HG03469 (cell line): ENCODE results near the gene ANKRD42.
"Not testable (repeated sequence)": the region's sequence is repeated elsewhere in the genome, so short reads cannot be mapped to it uniquely, and the experiment has no call there.

ENCODE experiments used
- ATAC-seq: cut with Tn5 transposase; IDR thresholded peaks from one replicate; pipeline ENCODE4 v1.9.1; 2021; ENCODE audit warnings: mild to moderate bottlenecking, moderate library complexity, moderate number of reproducible peaks; ENCODE audit not compliant: unreplicated experiment

The ANKRD42 gene

GRCh38 chr11:83238111-83238510 lies 44.6 kb downstream of the ANKRD42 start:
- ATAC-seq = no peak

DNA sequence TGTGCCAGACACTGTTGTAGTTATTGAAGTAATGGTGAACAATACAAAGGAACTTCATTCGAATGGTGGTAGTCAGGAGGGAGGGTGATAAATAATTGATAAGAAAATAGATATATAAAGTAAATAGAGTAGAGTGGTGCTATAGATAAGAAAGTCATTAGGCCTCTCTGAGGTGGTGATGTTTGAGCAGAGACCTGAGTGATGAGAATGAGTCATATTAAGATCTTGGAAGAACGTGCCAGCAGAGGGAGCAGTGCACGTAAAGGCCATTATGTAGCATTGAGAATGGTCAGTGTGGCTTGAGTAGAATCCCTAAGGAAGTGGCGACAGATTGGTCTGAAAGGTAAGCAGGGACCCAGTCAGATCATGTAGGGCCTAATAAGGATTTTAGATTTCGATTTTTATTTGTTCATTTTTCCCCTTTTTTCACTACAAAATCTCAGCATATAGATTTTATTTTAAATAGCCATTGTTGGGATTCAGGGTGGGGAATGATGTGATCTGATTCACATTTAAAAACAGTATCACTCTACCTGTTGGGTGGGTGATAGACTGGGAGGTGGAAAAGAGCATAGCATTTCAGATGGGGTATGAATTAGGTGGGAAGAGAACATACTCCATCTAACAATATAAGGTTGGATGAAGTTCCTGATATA lies 47.9 kb downstream of the ANKRD42 start:
- peak; percentile 91 for ATAC-seq

DNA sequence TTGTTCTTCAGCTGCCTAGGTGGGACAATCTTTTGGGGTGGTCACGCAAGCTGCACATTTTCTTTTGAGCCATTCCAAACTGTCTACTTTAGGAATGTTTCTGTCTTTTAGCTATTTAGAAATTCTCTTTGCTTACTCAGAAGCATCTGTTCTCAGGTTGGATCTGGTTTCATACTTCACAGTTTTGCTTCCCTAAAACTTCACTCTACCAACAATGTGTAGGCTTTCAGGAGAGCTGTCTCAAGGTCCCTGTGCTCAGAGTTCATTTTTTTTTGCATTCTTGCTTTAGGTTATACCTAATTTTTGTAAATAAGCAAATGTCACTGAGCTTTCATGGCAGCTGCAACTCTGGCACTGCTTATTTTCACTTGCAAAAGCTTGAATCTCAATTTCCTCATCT lies 55.9 kb downstream of the ANKRD42 start:
- ATAC-seq = no peak

DNA sequence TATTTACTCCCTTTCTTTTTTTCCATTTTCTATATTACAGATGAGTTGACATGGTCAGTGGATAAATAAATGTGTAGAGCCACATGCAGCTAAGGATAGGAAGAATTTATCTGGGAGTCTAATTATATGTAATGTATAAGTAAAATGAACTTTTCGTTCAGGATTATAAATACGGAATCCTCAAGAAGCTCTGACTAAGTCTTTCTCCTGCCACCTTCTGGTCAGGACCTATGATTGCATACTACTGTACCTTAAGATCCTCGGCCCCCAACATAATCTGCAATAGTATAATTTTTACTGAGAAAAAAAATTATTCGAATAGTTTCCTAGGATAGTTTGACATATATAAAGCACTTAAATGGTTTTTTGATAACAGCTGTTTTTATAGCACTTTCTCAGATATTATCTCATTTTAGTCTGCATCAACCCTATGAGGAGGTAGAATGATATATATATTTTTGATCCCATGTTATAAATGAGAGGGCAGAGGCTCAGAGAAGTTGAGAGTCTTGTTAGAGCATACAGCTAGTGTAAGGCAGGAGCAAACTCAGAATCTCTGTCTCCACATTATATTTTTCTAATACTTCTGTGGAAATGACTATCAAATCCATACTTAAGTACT lies 56.6 kb downstream of the ANKRD42 start:
- peak; percentile 53 for ATAC-seq

DNA sequence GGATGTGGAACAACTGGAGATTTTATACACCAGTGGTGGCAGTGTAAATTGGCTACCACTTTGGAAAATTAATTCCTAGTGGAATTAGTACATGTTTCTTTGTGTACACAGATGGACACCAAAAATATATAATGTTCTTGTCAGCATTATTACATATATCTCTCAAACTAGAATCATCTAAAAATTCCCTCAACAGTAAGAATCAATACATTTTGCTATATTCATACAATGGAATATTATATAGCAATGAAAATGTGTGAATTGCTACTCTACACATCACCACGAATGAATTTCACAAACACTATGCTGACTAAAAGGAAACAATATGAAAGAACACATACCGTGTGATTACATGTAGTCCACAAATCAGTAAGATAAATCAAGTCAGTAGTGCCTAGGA lies 58.8 kb downstream of the ANKRD42 start:
- ATAC-seq = no peak

DNA sequence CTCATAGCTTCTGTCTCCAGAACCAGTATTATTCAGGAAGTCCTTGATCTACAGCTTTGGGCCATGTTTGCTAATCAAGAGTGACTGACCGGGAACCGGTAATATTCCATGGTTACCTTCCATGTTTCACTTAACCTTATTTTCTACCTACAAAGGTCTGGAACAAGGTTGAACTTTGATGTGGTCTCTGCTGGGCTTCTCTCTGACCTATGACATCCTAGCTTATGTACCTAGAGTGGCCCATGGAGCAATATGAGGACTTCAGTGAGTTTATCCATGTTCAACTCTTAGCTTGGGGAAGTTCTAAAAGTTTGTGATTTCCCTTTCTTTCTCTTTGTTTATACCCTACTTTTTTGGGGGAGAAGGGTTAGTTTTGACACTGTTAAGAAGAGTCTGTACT lies 59.4 kb downstream of the ANKRD42 start:
- no peak for ATAC-seq

GRCh38 chr11:83255366-83255765 lies 61.9 kb downstream of the ANKRD42 start:
- no peak for ATAC-seq

GRCh38 chr11:83256602-83257340 lies 63.3 kb downstream of the ANKRD42 start:
- no peak for ATAC-seq

- no peak for ATAC-seq
Observed at GRCh38 chr11:83257761-83258168, 64.3 kb downstream of the ANKRD42 start.

GRCh38 chr11:83259559-83259958 lies 66.0 kb downstream of the ANKRD42 start:
- ATAC-seq = no peak

DNA sequence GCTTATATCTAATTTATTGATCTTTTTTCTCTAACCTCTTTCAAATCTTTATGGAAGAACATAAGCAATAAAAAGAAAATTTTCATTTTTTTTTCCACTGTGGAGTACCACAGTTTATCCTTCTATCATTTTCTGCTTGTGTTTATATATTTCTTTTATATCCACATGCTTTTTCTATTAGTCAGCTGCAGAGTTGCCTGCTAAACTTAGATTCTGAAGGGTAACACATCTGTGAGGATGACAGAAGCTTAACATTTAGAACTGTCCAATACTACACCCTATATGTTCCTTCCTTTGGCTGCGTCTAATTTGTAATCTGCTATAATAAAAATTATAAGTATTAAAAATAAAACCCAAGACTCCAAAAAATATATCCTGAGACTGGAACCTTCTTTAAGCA lies 71.8 kb downstream of the ANKRD42 start:
- ATAC-seq = no peak

- ATAC-seq = not testable (repeated sequence)
Observed at GRCh38 chr11:83269080-83269479, 75.6 kb downstream of the ANKRD42 start.

DNA sequence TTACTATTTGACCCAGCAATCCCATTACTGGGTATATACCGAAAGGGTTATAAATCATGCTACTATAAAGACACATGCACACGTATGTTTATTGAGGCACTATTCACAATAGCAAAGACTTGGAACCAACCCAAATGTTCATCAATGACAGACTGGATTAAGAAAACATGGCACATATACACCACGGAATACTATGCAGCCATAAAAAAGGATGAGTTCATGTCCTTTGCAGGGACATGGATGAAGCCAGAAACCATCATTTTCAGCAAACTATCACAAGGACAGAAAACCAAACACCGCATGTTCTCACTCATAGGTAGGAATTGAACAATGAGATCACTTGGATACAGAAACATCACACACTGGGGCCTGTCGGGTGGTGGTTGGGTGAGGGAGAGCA lies 78.2 kb downstream of the ANKRD42 start:
- ATAC-seq = not testable (repeated sequence)

GRCh38 chr11:83272627-83273026 lies 79.1 kb downstream of the ANKRD42 start:
- no peak for ATAC-seq

GRCh38 chr11:83275888-83276641 lies 82.6 kb downstream of the ANKRD42 start:
- ATAC-seq = no peak

GRCh38 chr11:83278351-83278750 lies 84.8 kb downstream of the ANKRD42 start:
- ATAC-seq = no peak

GRCh38 chr11:83280256-83280655 lies 86.7 kb downstream of the ANKRD42 start:
- no peak for ATAC-seq

DNA sequence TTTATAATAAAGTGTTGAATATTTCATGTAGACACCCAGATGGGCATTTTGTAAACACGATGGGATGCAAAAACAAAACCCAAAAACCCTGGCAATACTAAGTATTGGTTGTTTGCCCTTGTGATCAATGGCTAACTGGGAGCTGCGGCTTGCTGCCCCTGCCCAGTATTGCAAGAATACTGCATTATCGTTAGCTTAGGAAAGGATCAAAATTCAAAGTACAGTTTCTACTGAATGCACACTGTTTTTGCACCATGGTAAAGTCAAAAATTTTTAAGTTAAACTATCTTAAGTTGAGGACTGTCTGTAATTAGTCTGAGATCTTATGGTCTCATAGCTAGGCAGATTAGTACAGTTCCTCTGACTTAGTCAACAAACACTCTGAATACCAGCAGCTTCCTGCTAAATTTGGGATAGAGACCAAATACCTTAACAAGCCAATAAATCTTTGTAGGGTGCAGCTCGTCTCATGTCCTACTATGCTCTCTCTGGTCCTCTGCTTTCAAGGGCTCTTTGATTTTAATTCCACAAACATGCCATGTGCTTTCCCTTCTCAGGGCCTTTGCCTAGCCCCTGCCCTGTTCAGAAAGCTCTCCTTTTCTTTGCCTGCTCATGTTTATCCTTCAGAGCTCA lies 88.7 kb downstream of the ANKRD42 start:
- no peak for ATAC-seq

DNA sequence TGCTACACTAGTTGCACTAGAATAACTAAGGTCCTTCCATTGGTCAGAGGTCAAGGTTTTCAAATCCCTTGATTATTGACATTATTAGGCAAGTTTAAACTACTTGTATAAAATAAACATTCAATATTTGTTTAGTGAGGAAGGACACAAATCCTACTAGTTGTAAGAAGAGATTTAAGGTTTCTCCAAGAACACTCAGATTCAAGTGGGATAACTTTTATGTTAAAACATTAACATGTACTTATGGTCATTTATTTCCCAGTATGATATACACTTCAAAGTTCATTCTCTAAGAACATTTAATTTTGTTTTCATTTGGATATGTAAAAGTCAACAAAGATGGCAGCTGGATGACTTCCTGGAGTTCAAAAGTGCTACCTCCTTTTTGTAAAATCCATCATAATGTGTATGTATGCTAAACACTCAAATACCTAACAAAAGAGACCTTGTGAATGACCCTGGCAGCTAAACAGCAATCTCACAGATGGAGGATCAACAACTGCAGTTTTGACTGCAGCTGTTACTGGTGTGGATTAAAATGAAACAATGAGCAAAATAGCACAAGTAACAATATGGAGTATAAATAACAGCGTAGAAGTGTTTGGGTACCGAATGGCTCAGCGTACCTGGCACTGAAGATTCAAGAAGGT lies 91.1 kb downstream of the ANKRD42 start:
- no peak for ATAC-seq

DNA sequence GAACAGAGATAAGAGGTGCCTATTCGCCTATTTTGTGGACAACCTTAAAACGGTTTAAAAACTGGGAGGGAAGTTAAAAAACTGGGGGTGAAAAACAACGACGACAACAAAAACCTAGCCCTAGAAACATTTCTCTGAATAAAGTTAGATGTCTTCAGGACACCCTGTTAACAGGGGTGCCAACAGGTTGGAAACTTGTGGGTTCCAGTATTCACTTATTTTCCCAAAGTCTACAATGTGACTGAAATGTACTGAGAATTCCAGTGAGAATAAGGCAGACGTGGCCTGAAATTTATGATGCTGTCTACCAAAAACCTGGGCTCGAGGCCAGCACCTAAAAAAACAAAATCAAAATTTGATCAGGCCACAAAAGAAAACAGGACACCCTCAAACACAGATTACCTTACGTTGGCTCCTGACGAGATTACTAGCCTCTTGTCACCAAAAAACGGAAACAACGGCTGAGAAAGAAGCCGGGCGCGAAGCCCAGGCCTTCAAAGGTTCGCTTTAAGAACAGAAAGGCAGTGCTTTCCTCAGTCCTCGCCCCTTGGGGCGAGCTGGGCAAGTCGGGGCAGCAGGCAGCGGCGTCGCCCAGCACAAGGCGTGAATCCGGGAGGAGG lies 91.7 kb downstream of the ANKRD42 start:
- peak; percentile 24 for ATAC-seq
